HG02642 (cell line): ENCODE data around the gene CCDC6.
A peak's percentile ranks its signal among the peaks of the same experiment; 100 is the strongest.
"Not testable (repeated sequence)": the region's sequence is repeated elsewhere in the genome, so short reads cannot be mapped to it uniquely, and the experiment has no call there.

Source experiments
- ATAC-seq: cut with Tn5 transposase; IDR thresholded peaks from one replicate; pipeline ENCODE4 v1.9.1; 2021; ENCODE audit warnings: mild to moderate bottlenecking; ENCODE audit not compliant: unreplicated experiment, poor library complexity

Gene CCDC6

GRCh38 chr10:59779756-59780533 is 126.4 kb downstream of the CCDC6 start:
- ATAC-seq: no peak

- ATAC-seq: no peak
Observed at GRCh38 chr10:59774451-59774850, 131.9 kb downstream of the CCDC6 start.

GRCh38 chr10:59773088-59773487 is 133.3 kb downstream of the CCDC6 start:
- ATAC-seq: no peak

DNA sequence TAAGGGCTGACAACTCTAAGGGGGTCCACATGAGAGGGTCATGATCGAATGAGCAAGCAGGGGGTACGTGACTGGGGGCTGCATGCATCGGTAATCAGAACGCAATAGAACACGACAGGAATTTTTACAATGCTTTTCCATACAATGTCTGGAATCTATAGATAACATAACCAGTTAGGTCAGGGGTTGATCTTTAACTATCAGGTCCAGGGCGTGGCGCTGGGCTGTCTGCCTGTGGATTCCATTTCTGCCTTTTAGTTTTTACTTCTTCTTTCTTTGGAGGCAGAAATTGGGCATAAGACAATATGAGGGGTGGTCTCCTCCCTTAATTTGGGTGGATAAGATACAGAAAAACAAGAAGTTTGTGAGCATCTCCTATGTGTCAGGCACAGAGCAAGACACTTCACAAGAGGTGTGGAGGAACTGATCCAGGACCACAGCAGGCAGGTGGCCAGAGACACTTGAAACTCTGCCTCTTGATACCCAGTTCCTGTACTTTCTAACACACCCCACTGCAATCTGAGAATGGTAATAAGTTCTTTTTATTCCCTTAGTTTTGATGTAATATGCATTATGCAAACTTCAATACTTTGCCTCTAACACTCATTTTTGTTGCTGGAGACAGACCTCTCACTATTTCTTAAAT is 135.1 kb downstream of the CCDC6 start:
- ATAC-seq: no peak

DNA sequence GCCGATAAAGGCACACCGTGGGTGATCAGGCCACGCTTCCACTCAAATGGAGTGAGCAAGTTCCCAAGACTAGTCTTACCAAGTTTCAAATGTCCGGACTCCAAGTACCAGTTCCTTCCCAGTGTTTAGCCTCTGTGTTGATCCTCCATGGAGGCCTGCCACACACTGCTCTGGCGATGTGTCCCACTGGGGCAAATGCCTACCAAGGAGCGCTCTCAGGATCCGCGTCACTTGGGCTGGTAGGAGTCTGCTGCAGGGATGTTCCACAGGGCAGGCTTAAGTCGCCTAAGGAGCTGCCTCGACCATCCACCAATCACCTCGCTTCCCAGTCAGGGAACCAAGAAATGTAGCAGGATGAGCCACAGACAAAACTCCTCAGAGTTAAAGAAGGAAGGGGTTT is 135.7 kb downstream of the CCDC6 start:
- no peak for ATAC-seq

DNA sequence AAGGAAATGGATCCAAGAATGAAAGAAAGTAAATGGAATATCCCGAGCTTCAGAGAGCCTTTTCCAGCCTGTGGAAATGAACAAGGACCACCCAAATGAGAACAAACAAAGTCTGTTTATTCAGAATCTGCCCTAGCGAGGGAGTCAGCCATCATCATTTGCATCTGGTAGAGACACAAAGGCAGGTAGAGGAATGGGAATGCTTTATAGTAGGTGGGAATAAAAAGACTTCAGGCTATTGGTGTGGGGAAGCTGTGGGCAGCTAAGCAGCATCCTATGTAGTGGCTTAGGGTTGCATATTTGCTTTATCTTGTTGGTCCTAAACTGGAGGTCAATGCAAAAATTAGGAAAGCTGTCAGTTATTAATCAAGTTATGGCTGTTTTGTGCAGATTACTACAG is 143.9 kb downstream of the CCDC6 start:
- ATAC-seq: no peak

DNA sequence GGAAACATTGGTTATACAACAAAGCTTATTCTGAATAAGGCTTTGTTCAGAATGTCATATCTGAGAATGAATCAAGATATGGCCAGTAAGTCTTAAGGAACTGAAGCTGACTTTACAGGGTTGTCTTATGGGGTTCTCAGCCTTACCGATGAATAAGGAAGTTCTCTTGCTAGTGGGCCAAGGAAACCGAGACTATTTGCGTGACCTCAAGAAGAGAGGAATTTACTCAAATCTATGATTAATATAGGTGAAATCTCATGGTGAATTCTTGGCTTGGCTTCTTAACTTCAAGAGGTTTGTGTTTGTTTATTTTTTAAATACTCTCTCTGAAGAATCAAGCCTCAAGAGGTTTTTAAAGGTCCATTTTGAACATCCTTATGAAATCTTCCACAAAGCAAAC is 148.4 kb downstream of the CCDC6 start:
- ATAC-seq: no peak

DNA sequence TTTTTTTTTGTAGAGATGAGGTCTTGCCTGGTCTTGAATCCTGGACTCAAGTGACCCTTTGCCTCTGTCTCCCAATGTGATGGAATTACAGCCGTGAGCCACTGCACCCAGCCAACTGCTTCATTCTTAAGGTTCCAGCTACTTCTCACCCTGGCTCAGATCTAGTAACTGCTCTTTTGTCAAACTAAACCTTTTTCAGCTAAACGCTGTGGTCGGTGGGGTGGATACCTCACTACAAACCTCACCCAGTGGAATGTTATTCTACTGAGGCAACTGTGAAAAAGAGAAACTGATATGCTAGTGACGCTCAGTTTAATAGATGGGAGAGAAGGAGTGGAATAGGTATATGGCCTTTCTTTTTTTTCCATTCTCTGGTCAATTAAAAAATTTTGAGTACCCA is 151.4 kb downstream of the CCDC6 start:
- ATAC-seq: no peak

DNA sequence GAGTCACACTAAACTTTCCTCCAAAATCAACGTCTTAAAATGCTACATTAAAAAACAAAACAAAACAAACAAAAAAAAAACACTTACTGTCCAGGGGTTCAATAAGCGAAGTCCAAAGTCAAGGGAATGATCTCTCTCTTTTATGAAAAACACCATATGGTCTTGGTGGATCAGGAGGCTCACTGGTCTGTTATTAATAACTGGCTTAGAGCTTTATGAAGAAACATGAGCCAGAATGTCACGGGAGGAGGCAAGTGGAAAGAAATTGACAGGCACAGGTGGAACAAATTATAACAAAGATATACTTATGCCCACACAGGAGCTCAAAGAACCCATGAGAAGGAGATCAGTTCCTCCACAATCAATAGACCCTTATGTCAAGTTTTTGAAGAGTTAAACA is 153.1 kb downstream of the CCDC6 start, which contains the start of gene MRLN:
Gene MRLN (minus strand): TSS at position 189 of the 400 bp plus-strand sequence.
- ATAC-seq: no peak

DNA sequence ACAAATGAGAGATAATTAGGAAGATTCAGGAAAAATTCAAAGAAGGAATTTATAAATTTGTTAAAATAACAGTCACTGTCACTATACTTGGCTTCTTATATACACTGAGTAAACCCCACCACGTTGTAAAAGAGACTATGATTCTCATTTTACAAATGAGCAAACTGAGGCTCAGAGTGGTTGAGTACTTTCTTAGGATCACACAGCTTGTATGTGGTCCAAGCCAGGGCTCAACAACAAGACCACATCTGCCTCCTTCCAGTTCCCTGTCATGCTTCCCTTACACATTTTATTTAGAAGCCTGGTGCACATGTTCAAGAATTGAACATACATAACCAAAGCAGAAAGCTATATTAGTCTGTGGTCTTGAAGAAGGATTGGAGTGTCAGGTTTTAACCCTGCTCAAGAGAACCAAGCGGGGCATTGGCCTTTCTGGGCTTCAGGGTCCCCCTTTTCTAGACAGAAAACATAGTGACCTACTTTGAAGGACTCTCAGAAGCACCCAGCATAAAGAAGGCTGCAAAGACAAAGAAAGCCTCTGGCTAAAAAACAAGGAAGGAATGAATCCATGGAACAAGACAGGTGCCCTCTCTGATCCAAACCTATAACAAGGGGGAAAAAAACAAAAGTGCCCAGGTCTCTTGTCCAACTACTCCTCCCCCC is 153.9 kb downstream of the CCDC6 start:
- ATAC-seq: no peak

- no peak for ATAC-seq
Observed at GRCh38 chr10:59750155-59750945, 156.0 kb downstream of the CCDC6 start.

DNA sequence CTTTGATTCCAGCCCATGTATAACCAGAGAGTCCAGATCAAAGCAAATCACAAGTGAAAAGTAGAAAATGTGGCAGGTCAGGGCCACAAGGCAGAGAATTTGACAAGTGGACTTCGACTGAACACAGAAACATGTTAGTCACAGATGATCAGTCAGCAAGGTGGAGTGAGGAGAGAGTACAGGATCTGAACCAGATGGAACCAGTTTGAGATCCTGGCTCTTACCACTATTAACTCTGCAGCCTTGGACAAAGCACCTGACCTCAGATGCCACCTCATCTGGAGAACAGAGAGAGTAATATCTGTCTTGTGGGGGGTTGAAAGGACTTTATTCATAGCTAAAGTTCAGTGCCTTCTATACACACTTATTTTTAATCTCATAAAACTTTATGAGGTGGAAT is 157.5 kb downstream of the CCDC6 start:
- peak; percentile 45 for ATAC-seq

DNA sequence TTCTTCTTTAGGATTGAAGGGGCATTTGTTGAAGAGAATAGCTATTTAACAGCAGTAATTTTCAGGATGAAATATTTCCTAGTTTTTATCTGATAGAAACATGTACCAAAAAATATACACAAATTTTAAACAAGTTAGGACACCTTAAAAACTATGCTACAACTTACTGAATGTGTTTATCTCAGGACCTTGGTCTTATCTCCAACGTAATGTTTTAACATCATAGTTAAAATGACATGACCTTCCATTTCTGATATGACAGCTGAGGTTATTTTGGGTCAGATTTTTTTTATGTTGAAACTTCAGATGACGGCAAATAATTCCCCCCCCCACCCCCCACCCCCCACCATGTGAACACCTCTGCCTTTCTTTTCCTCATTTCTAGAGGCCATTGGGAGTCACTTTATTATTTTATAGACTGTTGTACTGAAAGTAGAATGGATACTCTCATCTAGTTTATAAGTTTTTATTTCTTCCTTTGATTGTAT is 161.1 kb downstream of the CCDC6 start:
- ATAC-seq: no peak

DNA sequence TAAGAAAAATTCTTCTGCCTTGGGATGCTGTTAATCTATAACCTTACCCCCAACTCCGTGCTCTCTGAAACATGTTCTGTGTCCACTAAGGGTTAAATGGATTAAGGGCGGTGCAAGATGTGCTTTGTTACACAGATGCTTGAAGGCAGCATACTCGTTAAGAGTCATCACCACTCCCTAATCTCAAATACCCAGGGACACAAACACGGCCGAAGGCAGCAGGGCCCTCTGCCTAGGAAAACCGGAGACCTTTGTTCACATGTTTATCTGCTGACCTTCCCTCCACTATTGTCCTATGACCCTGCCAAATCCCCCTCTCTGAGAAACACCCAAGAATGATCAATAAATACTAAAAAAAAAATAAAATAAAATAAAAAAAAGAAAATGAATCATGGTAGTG is 161.6 kb downstream of the CCDC6 start:
- ATAC-seq: not testable (repeated sequence)

DNA sequence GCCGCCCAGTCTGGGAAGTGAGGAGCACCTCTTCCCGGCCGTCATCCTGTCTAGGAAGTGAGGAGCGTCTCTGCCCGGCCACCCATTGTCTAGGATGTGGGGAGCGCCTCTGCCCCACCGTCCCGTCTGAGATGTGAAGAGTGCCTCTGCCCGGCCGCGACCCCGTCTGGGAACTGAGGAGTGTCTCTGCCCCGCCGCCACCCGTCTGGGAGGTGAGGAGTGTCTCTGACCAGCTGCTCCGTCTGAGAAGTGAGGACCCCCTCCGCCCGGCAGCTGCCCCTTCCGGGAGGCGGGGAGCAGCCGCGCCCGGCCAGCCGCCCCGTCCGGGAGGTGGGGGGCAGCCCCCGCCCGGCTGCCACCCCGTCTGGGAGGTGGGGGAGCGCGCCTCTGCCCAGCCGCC is 162.2 kb downstream of the CCDC6 start:
- ATAC-seq: not testable (repeated sequence)

DNA sequence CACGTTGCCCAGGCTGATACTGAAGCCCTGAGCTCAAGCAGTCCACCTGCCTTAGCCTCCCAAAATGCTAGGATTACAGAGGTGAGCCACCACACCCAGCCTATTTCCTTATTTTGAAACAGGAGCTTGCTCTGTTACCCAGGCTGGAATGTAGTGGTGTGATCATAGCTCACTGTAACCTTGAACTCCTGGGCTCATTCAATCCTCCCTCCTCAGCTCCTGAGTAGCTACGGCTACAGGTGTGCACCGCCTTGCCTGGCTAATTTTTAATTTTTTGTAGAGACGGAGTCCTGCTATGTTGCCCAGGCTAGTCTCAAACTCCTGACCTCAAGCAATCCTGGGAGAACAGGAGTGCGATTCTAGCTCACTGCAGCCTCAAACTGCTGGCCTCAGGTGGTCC is 164.8 kb downstream of the CCDC6 start:
- no peak for ATAC-seq

GRCh38 chr10:59741048-59741447 is 165.3 kb downstream of the CCDC6 start:
- ATAC-seq: no peak
